Subcutaneous adipose tissue (tissue), 4 donors: ENCODE results near the gene MAPKAP1. TPM values are rescaled to one million over a fixed set of nuclear protein-coding genes. Genes with fewer than 3 reads are reported as not detected.

Experiments used
- total RNA-seq, 4 donors: library from RNA; depleted of rRNA; stranded (reverse); fragments of >200 nt; gene quantifications; one replicate each; pipeline ENCODE4 v1.1.0, GENCODE V29; 2016
- TF ChIP-seq, protein P1 (sequence below): fragments of 450-650 bp; IDR thresholded peaks from one replicate; pipeline ENCODE4 v1.5.1; 2016; ENCODE audit warnings: low read depth, mild to moderate bottlenecking, control low read depth, antibody characterized with exemption, moderate library complexity

MAPKAP1 gene
- total RNA-seq, 4 donors from 2014 or later, result 64.4 to 146 (median 83.9) TPM

DNA sequence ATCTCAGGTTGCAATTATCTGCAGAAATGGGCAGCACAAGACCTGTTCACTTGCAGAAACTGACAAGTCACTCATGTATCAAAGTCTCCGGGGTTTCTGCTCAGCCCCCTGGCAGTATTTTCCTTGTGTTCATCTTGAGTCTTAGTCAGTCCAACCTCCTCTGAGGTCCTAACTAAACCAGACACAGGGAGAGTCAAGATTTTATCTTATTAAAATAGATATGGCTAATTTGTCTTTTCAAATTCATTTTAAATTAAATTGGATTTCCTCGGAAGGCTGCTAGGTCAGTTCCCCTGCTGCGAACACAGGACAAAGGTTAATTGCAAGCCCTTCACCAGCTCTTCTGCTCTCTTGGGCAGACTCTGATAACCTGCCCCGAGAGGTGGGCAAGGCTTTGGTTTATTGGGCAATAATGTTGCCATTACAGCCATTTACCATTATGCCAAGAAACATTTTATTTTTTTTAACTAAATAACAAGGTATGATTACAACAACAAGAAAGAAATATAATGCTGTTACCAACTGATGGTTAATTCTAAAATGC is 103.5 kb downstream of the MAPKAP1 start:
- TF ChIP-seq, protein P1, sequence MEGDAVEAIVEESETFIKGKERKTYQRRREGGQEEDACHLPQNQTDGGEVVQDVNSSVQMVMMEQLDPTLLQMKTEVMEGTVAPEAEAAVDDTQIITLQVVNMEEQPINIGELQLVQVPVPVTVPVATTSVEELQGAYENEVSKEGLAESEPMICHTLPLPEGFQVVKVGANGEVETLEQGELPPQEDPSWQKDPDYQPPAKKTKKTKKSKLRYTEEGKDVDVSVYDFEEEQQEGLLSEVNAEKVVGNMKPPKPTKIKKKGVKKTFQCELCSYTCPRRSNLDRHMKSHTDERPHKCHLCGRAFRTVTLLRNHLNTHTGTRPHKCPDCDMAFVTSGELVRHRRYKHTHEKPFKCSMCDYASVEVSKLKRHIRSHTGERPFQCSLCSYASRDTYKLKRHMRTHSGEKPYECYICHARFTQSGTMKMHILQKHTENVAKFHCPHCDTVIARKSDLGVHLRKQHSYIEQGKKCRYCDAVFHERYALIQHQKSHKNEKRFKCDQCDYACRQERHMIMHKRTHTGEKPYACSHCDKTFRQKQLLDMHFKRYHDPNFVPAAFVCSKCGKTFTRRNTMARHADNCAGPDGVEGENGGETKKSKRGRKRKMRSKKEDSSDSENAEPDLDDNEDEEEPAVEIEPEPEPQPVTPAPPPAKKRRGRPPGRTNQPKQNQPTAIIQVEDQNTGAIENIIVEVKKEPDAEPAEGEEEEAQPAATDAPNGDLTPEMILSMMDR, result no peak

DNA sequence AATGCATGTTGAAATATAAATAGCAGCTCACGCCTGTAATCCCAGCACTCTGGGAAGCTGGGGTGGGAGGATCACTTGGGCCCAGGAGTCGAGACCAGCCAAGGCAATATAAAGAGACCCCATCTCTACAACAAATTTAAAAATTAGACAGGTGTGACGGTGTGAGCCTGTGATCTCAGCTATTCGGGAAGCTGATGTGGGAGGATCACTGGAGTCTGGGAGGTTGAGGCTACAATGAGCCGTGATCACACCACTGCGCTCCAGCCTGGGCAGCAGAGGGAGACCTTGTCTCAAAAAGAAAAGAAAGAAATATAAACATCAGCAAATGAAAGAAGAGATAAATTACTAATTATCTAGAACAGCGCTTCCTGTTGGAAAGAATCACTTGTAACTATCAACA is 105.0 kb downstream of the MAPKAP1 start:
- TF ChIP-seq, protein P1, result no peak

DNA sequence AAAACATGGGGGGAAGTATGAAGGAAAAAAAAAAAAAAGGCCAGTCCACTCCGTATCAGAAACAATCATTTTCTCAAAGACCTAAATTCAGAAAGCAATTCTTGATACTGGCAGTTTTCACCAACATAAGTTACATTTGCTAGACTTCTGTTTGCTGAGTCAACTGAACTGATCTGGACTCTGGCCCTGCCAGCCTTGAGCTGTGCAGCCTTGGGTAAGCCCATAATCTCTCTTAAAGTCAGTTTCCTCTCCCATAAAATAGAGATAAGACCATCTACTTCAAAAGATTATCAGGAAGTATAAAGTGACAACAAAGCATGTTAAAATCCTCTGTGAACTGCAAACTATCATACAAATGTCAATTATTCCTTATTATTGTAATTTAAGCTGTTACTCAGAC is 106.8 kb downstream of the MAPKAP1 start:
- TF ChIP-seq, protein P1, result no peak

DNA sequence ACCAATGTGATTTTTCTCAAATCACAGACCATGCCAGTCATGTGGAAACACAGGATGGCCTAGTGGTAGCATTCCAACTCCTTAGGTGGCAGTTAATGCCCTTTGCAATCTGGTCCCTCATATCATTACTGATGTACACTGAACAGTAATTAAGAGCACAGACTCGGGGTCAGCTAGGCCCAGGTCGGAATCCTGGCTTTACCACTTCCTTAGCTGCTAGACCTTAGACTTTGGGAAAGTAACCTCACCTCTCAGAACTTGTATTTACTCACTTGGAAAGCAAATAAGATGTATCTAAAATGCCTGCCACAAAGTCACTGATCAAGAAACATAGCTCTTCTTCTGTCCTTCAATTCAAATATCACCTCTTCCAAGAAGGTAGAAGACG is 112.8 kb downstream of the MAPKAP1 start:
- TF ChIP-seq, protein P1, result no peak

DNA sequence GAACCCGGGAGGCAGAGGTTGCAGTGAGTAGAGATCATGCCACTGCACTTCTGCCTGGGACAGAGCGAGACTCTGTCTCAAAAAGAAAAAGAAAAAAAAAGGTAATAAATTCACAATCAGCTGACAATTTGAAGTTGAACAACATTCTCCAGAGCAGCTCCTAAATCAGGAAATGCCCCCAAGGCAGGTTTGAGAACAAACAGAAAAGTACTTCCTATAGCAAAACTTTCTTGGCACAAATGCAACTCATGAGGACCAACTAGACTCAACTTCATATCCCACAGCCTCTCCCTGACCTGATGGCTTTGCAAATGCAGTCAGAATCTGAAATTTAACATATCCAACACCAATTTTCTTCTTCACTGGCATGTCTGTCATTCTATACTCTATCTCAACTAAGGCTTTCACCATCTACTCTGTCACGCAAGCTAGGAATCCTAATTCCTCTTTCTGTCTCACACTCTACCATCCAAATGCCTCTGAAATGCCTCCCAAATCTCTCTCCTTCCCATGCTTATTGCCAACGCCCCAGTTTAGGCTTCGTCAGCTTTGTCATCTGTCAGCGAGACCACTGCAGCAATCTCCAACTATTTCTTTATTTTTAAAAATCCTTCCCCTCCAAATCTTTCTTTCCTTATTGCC is 113.3 kb downstream of the MAPKAP1 start:
- TF ChIP-seq, protein P1, result no peak

DNA sequence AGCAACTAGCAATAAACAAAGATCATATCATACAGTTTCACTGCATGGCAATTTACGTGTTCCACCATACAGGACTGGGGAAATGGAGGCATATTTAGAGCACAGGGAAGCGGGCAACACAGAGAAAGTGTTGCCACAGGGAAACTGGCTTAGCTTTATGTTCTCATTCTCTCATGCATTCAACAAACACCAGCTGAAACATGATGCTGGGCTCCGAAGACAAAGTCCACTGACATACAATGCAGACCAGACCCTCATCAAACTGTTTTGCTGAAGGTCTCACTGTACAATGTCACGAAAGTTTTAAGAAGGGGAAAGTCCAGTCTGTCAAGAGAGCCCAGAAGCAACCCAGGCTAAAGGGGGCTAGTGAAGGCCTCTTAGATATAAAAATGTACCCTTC is 115.1 kb downstream of the MAPKAP1 start:
- TF ChIP-seq, protein P1, result no peak

DNA sequence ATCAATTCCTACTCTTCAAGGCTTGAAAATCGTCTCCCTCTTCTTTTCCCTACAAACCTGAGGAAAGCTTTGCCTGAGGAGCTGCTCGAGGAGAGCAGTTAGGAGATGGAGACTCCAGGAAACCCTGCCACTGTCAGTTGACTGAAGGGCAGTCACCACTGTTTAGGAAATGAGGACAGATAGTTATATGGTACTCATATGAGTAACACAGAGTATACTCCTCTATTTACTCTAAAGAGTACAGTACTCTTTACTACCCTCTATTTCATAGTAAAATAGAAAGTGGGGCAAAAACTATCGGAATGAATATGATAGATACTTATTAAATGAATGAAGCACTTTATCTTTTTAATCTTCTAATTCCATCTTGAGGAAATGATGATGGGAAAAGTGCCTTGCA is 115.8 kb downstream of the MAPKAP1 start:
- TF ChIP-seq, protein P1, result no peak
